K562 (cell line): ENCODE data around the gene UCKL1. TPM values are rescaled to one million over a fixed set of nuclear protein-coding genes. Genes with fewer than 3 reads are reported as not detected.

Source experiments
- ARID1B ChIP-seq: fragments of 450-650 bp; IDR thresholded peaks from 2 replicates; pipeline ENCODE4 v1.6.1; 2016; ENCODE audit warnings: antibody characterized with exemption, mild to moderate bottlenecking, inconsistent platforms
- FOXK2 ChIP-seq, 2 experiments: fragments of 450-650 bp; IDR thresholded peaks in 1 of 2; conservative IDR thresholded peaks in 1 of 2; 2 replicates each; pipeline ENCODE4 v1.6.1; 2016; ENCODE audit warnings: low read depth in 2 of 2, mild to moderate bottlenecking in 1 of 2
- MTA3 ChIP-seq: fragments of 450-650 bp; formaldehyde crosslinking; IDR thresholded peaks from 2 replicates; pipeline ENCODE4 v1.6.1; 2017; ENCODE audit warnings: mild to moderate bottlenecking, borderline replicate concordance
- NCOA4 ChIP-seq: fragments of 450-650 bp; IDR thresholded peaks from 2 replicates; pipeline ENCODE4 v1.6.1; 2018; ENCODE audit warnings: mild to moderate bottlenecking; ENCODE audit not compliant: partially characterized antibody
- NFRKB ChIP-seq: fragments of 450-650 bp; IDR thresholded peaks from 2 replicates; pipeline ENCODE4 v1.6.1; 2016; ENCODE audit warnings: low read depth
- RUNX1 ChIP-seq: sonication (generic); IDR thresholded peaks from 2 replicates; pipeline ENCODE4 v1.6.1; 2016; ENCODE audit warnings: antibody characterized with exemption, low read depth
- SRF ChIP-seq, 2 experiments: fragments of 250-450, 450-650 bp in 1 of 2; sonication (Bioruptor Pico) in 1 of 2; sonication (generic) in 1 of 2; formaldehyde crosslinking; IDR thresholded peaks; 2 replicates each; pipeline versions ENCODE4 v1.5.0 to v1.5.1; 2020 to 2022; ENCODE audit warnings: mild to moderate bottlenecking in 1 of 2, missing genetic modification reagents in 1 of 2
- SRSF7 ChIP-seq: fragments of 200-400 bp; formaldehyde crosslinking; optimal IDR thresholded peaks from 2 replicates; pipeline ENCODE3; 2017; ENCODE audit warnings: mild to moderate bottlenecking, low read depth, low read length
- TRIM24 ChIP-seq, 2 experiments: fragments of 450-650 bp; IDR thresholded peaks; 2 replicates each; pipeline ENCODE4 v1.6.1; 2016
- polyA plus RNA-seq, 8 experiments: library from polyadenylated mRNA; depleted of rRNA in 4 of 8; stranded (reverse) in 5 of 8; unstranded in 3 of 8; fragments of >200 nt; fragmentation: Nextera tagmentation in 2 of 8; fragmentation: Illumina TruSeq in 1 of 8; extraction: Ambion mirVana in 2 of 8; extraction: Trizol in 1 of 8; gene quantifications; 2 replicates each; pipeline versions ENCODE4 v1.2.1 to v1.2.3, GENCODE V29; 2011 to 2014; ENCODE audit warnings: inconsistent platforms in 1 of 8, missing spikeins in 1 of 8
- total RNA-seq, 7 experiments: library from RNA; depleted of rRNA in 6 of 7; stranded (reverse); fragments of >200 nt in 6 of 7; fragmentation: Illumina TruSeq in 2 of 7; extraction: Trizol in 2 of 7; gene quantifications; 2 replicates each; pipeline versions ENCODE4 v1.2.1 to v1.2.3, GENCODE V29; 2011 to 2021; ENCODE audit warnings: low replicate concordance in 1 of 7
- TF ChIP-seq, protein P1 (sequence below), 2 experiments: fragments of 450-650 bp; conservative IDR thresholded peaks; 2 replicates each; pipeline ENCODE4 v1.6.1; 2017; ENCODE audit warnings: mild to moderate bottlenecking in 2 of 2, moderate library complexity in 2 of 2
- TF ChIP-seq, protein P2 (sequence below): fragments of 200-800 bp; sonication (Bioruptor generic); IDR thresholded peaks from 2 replicates; pipeline ENCODE4 v1.6.1; 2017; ENCODE audit warnings: missing genetic modification characterization, missing compliant biosample characterization
- TF ChIP-seq, protein P3 (sequence below), 2 experiments: fragments of 200-800 bp in 1 of 2; sonication (Bioruptor generic) in 1 of 2; sonication (generic) in 1 of 2; formaldehyde crosslinking in 1 of 2; IDR thresholded peaks in 1 of 2; conservative IDR thresholded peaks in 1 of 2; 2 replicates each; pipeline versions ENCODE4 v1.5.0 to v1.6.1; 2016 to 2020; ENCODE audit warnings: missing compliant biosample characterization in 1 of 2, missing genetic modification characterization in 1 of 2, missing genetic modification reagents in 1 of 2
- TF ChIP-seq, protein P4 (sequence below): fragments of 250-450 bp; sonication (Bioruptor Pico); IDR thresholded peaks from 2 replicates; pipeline ENCODE4 v1.5.0; 2020; ENCODE audit warnings: mild to moderate bottlenecking
- TF ChIP-seq, protein P5 (sequence below): fragments of 200-800 bp; sonication (Bioruptor generic); IDR thresholded peaks from 2 replicates; pipeline ENCODE4 v1.6.1; 2016; ENCODE audit warnings: missing genetic modification characterization, missing compliant biosample characterization

UCKL1 gene
- total and polyA plus RNA-seq, 9 of the 15 experiments (the other 6 are each of a cell fraction or from before 2014, with no cell fraction given) = 3.1 to 52.8 (median 24.2) TPM

DNA sequence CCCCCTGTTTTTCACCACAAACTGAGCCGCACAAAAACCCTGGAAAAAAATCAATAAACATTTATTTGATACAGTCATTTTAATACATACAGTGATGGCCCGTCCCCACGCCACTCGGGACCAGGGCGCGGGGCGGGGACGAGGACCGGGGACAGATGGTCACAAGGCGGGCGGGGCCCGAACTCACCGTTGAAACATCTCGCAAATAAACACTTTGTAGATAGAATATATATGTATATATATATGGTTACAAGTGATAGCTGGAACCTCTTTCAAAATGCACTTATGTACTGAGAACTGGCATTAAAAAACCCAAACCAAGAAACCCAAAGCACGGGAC is 418 bp upstream of the UCKL1 start (continued):
- TF ChIP-seq, protein P1, sequence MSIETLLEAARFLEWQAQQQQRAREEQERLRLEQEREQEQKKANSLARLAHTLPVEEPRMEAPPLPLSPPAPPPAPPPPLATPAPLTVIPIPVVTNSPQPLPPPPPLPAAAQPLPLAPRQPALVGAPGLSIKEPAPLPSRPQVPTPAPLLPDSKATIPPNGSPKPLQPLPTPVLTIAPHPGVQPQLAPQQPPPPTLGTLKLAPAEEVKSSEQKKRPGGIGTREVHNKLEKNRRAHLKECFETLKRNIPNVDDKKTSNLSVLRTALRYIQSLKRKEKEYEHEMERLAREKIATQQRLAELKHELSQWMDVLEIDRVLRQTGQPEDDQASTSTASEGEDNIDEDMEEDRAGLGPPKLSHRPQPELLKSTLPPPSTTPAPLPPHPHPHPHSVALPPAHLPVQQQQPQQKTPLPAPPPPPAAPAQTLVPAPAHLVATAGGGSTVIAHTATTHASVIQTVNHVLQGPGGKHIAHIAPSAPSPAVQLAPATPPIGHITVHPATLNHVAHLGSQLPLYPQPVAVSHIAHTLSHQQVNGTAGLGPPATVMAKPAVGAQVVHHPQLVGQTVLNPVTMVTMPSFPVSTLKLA (conservative IDR thresholded peaks at IDR 0.05) = peak; percentile 76 to 99; a peak in 3 of 4 replicates
- TF ChIP-seq SRSF7 (no peak), RUNX1 (no peak), FOXK2 (conservative IDR thresholded peaks at IDR 0.05 in 1 of 2, IDR thresholded peaks at IDR 0.05 in 1 of 2; ENCODE audit: low read depth in 2 of 2) (peak; percentile 63 to 69; a peak in 3 of 4 replicates), NFRKB (no peak), TRIM24 (IDR thresholded peaks at IDR 0.05) (no peak), MTA3 (no peak), ARID1B (no peak), SRF (CRISPR knock-in tag; IDR thresholded peaks at IDR 0.05) (no peak), NCOA4 (no peak)
- TF ChIP-seq, protein P2, sequence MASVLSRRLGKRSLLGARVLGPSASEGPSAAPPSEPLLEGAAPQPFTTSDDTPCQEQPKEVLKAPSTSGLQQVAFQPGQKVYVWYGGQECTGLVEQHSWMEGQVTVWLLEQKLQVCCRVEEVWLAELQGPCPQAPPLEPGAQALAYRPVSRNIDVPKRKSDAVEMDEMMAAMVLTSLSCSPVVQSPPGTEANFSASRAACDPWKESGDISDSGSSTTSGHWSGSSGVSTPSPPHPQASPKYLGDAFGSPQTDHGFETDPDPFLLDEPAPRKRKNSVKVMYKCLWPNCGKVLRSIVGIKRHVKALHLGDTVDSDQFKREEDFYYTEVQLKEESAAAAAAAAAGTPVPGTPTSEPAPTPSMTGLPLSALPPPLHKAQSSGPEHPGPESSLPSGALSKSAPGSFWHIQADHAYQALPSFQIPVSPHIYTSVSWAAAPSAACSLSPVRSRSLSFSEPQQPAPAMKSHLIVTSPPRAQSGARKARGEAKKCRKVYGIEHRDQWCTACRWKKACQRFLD = peak; percentile 3
- TF ChIP-seq, protein P3, sequence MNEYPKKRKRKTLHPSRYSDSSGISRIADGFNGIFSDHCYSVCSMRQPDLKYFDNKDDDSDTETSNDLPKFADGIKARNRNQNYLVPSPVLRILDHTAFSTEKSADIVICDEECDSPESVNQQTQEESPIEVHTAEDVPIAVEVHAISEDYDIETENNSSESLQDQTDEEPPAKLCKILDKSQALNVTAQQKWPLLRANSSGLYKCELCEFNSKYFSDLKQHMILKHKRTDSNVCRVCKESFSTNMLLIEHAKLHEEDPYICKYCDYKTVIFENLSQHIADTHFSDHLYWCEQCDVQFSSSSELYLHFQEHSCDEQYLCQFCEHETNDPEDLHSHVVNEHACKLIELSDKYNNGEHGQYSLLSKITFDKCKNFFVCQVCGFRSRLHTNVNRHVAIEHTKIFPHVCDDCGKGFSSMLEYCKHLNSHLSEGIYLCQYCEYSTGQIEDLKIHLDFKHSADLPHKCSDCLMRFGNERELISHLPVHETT (CRISPR knock-in tag; conservative IDR thresholded peaks at IDR 0.05 in 1 of 2, IDR thresholded peaks at IDR 0.05 in 1 of 2) = peak in 1 of 2 experiments; percentile 54; a peak in 1 of 4 replicates
- TF ChIP-seq, protein P4, sequence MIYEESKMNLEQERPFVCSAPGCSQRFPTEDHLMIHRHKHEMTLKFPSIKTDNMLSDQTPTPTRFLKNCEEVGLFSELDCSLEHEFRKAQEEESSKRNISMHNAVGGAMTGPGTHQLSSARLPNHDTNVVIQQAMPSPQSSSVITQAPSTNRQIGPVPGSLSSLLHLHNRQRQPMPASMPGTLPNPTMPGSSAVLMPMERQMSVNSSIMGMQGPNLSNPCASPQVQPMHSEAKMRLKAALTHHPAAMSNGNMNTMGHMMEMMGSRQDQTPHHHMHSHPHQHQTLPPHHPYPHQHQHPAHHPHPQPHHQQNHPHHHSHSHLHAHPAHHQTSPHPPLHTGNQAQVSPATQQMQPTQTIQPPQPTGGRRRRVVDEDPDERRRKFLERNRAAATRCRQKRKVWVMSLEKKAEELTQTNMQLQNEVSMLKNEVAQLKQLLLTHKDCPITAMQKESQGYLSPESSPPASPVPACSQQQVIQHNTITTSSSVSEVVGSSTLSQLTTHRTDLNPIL (CRISPR knock-in tag) = no peak
- TF ChIP-seq, protein P5, sequence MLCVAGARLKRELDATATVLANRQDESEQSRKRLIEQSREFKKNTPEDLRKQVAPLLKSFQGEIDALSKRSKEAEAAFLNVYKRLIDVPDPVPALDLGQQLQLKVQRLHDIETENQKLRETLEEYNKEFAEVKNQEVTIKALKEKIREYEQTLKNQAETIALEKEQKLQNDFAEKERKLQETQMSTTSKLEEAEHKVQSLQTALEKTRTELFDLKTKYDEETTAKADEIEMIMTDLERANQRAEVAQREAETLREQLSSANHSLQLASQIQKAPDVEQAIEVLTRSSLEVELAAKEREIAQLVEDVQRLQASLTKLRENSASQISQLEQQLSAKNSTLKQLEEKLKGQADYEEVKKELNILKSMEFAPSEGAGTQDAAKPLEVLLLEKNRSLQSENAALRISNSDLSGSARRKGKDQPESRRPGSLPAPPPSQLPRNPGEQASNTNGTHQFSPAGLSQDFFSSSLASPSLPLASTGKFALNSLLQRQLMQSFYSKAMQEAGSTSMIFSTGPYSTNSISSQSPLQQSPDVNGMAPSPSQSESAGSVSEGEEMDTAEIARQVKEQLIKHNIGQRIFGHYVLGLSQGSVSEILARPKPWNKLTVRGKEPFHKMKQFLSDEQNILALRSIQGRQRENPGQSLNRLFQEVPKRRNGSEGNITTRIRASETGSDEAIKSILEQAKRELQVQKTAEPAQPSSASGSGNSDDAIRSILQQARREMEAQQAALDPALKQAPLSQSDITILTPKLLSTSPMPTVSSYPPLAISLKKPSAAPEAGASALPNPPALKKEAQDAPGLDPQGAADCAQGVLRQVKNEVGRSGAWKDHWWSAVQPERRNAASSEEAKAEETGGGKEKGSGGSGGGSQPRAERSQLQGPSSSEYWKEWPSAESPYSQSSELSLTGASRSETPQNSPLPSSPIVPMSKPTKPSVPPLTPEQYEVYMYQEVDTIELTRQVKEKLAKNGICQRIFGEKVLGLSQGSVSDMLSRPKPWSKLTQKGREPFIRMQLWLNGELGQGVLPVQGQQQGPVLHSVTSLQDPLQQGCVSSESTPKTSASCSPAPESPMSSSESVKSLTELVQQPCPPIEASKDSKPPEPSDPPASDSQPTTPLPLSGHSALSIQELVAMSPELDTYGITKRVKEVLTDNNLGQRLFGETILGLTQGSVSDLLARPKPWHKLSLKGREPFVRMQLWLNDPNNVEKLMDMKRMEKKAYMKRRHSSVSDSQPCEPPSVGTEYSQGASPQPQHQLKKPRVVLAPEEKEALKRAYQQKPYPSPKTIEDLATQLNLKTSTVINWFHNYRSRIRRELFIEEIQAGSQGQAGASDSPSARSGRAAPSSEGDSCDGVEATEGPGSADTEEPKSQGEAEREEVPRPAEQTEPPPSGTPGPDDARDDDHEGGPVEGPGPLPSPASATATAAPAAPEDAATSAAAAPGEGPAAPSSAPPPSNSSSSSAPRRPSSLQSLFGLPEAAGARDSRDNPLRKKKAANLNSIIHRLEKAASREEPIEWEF = 0 out of 2 replicates have a peak, but pooled peaks have one; percentile 18
